SK-N-SH (cell line): ENCODE data around the gene RAB10.

Source experiments
- FOXJ3 ChIP-seq: sonication (generic); formaldehyde crosslinking; IDR thresholded peaks from 2 replicates; pipeline ENCODE4 v1.5.1; 2020; ENCODE audit warnings: mild to moderate bottlenecking, missing genetic modification reagents
- MXI1 ChIP-seq: IDR thresholded peaks from 2 replicates; pipeline ENCODE4 v1.6.1; 2012; ENCODE audit warnings: mild to moderate bottlenecking, low read depth, low read length, improper control_type of control experiment
- RCOR1 ChIP-seq: fragments of 150-350 bp; IDR thresholded peaks from 2 replicates; pipeline ENCODE4 v1.6.1; 2017; ENCODE audit warnings: antibody characterized with exemption, low read length
- TCF12 ChIP-seq: IDR thresholded peaks from 2 replicates; pipeline ENCODE4 v1.4.0; 2012
- TF ChIP-seq, protein P1 (sequence below): fragments of 200-600 bp; sonication (generic); IDR thresholded peaks from 2 replicates; pipeline ENCODE4 v1.6.1; 2017; ENCODE audit warnings: antibody characterized with exemption, mild to moderate bottlenecking, moderate library complexity

DNA sequence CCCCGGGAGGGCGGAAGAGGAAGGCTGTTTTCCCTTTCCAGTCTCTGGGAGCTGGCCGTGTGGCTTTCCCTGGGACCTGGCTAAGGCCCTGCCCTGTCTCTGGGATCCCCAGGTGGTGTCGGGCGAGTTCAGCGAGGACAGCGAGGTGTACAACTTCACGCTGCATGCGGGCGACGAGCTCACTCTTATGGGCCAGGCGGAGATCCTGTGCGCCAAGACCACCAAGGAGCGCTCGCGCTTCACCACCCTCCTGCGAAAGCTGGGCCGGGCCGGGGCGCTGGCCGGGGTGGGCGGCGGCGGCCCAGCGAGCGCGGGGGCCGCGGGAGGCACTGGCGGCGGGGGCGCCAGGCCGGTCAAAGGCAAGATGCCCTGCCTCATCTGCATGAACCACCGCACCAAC lies 150.2 kb downstream of the RAB10 start:
- TF ChIP-seq, protein P1, sequence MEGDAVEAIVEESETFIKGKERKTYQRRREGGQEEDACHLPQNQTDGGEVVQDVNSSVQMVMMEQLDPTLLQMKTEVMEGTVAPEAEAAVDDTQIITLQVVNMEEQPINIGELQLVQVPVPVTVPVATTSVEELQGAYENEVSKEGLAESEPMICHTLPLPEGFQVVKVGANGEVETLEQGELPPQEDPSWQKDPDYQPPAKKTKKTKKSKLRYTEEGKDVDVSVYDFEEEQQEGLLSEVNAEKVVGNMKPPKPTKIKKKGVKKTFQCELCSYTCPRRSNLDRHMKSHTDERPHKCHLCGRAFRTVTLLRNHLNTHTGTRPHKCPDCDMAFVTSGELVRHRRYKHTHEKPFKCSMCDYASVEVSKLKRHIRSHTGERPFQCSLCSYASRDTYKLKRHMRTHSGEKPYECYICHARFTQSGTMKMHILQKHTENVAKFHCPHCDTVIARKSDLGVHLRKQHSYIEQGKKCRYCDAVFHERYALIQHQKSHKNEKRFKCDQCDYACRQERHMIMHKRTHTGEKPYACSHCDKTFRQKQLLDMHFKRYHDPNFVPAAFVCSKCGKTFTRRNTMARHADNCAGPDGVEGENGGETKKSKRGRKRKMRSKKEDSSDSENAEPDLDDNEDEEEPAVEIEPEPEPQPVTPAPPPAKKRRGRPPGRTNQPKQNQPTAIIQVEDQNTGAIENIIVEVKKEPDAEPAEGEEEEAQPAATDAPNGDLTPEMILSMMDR, result no peak
- TF ChIP-seq TCF12, result no peak
- TF ChIP-seq MXI1, result no peak
- no peak for TF ChIP-seq RCOR1
- no peak for TF ChIP-seq FOXJ3 (CRISPR knock-in tag)
